ENCODE results near the gene KRT222. TPM values are rescaled to one million over a fixed set of nuclear protein-coding genes. Genes with fewer than 3 reads are reported as not detected.
A peak's percentile ranks its signal among the peaks of the same experiment; 100 is the strongest.

Gene KRT222
- total RNA-seq, 2 donors from 2014 or later, result 0.05 to 0.91 TPM

DNA sequence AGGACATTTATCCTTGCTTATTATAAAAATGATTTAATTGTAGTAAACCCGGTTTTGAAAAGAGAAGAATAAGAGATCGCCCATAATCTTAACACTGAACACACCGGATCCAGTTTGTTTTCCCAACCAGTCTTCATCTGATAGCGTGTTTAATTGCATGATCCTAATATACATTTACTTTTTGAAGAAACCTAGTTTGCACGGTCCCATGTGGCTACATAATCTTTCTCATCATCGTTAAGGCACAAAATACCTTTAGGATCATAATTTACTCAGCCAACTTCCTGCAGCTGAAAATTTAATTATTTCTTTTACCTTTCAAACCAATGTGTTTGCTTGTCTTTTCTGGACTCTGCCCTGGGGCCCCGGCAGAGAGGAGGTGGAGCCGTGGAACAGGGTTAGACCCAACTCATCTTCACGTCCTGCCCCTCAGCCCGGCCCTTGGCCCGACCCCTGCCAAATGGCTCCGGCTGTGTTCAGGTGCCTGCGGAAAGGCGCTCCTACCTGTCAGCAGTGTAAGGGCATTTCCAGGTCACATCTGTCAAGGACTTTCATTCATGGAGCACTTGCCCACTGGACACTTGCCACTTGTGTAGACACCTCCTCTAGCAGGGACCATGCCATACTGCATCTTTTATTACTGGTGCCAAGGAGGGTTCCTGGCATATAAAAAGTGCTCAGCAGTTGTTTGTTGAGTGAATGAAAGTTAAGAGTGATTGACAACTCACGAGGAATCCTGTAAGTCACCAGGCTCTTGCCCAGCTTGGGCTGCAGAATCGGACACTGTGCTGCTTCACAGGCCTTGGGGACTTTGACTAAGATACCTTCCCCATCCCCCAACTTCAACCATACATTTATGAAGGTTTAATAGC, 46.0 kb downstream of the KRT222 start:
- Histone ChIP-seq H3K4me3 (no peak overlapping the region), H3K27me3 (replicated peaks; ENCODE audit: insufficient read depth) (no peaks in the 10 kb centered on the region), H3K9me3 (no peaks in the 10 kb centered on the region), H3K4me1 (replicated peaks) (peaks cover 8% of the 10 kb centered on the region), H3K36me3 (no peaks in the 10 kb centered on the region), H3K27ac (no peak overlapping the region)
- WGBS, result 35% methylated on average over 16 of the region's 16 CpGs
- DNase-seq (ENCODE audit: low spot score), result no peak
- intact Hi-C loops (cut with DNase I), result loop anchor here (10.0 kb wide), 2 partner anchors 176 to 1046 kb away; partner anchors contain the start of gene KRT28
- no peak for TF ChIP-seq POLR2A (IDR thresholded peaks at IDR 0.05)
- TF ChIP-seq POLR2AphosphoS5 (IDR thresholded peaks at IDR 0.05), result no peak
- TF ChIP-seq, protein P1, sequence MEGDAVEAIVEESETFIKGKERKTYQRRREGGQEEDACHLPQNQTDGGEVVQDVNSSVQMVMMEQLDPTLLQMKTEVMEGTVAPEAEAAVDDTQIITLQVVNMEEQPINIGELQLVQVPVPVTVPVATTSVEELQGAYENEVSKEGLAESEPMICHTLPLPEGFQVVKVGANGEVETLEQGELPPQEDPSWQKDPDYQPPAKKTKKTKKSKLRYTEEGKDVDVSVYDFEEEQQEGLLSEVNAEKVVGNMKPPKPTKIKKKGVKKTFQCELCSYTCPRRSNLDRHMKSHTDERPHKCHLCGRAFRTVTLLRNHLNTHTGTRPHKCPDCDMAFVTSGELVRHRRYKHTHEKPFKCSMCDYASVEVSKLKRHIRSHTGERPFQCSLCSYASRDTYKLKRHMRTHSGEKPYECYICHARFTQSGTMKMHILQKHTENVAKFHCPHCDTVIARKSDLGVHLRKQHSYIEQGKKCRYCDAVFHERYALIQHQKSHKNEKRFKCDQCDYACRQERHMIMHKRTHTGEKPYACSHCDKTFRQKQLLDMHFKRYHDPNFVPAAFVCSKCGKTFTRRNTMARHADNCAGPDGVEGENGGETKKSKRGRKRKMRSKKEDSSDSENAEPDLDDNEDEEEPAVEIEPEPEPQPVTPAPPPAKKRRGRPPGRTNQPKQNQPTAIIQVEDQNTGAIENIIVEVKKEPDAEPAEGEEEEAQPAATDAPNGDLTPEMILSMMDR (IDR thresholded peaks at IDR 0.05), result no peak

DNA sequence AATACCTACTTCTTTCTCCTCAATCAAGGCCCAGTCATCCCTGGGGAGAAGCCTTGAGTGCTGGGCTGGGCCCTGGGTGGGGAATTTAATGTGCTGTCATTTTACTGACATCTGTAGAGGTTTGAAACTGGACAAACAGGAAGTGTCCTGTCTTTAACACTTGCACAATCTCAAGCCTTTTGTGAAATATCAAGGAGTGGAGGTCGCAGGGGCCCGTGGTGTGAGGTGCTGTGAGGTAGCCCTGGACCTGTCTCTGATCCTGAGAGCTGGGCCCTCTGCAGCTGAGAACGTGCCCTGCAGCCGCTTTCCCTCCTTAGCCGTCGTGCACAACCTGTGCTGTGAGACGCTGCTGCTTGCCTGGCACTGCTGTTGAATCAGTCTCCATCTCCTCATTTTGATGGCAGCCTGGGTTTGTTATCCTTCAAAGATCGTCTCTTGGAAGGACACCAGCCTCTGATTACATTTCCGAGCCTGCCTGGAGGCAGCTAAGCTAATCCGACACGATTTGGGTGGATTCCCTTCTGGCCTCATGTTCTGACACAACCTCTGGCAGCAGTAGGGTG, 47.2 kb downstream of the KRT222 start:
- Histone ChIP-seq H3K27me3 (replicated peaks; ENCODE audit: insufficient read depth) (no peaks in the 10 kb centered on the region), H3K9me3 (no peaks in the 10 kb centered on the region), H3K36me3 (no peaks in the 10 kb centered on the region), H3K4me1 (replicated peaks) (peaks cover 8% of the 10 kb centered on the region), H3K4me3 (no peak overlapping the region), H3K27ac (no peak overlapping the region)
- intact Hi-C loops (cut with DNase I), result loop anchor here (10.0 kb wide), 2 partner anchors 177 to 1047 kb away; partner anchors contain the start of gene KRT28
- no peak for TF ChIP-seq POLR2A (IDR thresholded peaks at IDR 0.05)
- TF ChIP-seq POLR2AphosphoS5 (IDR thresholded peaks at IDR 0.05), result peak; percentile 49
- DNase-seq (ENCODE audit: low spot score), result peak; percentile 58
- WGBS, result 11% methylated on average over 11 of the region's 11 CpGs

GRCh38 chr17:40616592-40616991, 48.4 kb downstream of the KRT222 start:
- Histone ChIP-seq H3K4me3 (no peak overlapping the region), H3K27me3 (replicated peaks; ENCODE audit: insufficient read depth) (no peaks in the 10 kb centered on the region), H3K9me3 (no peaks in the 10 kb centered on the region), H3K36me3 (no peaks in the 10 kb centered on the region), H3K27ac (no peak overlapping the region), H3K4me1 (replicated peaks) (peaks cover 8% of the 10 kb centered on the region)
- no peak for DNase-seq (ENCODE audit: low spot score)
- TF ChIP-seq POLR2AphosphoS5 (IDR thresholded peaks at IDR 0.05), result no peak
- TF ChIP-seq POLR2A (IDR thresholded peaks at IDR 0.05), result no peak
- TF ChIP-seq, protein P1 (IDR thresholded peaks at IDR 0.05), result no peak
- WGBS, result 76% methylated on average over 3 of the region's 3 CpGs
- intact Hi-C loops (cut with DNase I), result loop anchor here (10.0 kb wide), 2 partner anchors 178 to 1048 kb away; partner anchors contain the start of gene KRT28

DNA sequence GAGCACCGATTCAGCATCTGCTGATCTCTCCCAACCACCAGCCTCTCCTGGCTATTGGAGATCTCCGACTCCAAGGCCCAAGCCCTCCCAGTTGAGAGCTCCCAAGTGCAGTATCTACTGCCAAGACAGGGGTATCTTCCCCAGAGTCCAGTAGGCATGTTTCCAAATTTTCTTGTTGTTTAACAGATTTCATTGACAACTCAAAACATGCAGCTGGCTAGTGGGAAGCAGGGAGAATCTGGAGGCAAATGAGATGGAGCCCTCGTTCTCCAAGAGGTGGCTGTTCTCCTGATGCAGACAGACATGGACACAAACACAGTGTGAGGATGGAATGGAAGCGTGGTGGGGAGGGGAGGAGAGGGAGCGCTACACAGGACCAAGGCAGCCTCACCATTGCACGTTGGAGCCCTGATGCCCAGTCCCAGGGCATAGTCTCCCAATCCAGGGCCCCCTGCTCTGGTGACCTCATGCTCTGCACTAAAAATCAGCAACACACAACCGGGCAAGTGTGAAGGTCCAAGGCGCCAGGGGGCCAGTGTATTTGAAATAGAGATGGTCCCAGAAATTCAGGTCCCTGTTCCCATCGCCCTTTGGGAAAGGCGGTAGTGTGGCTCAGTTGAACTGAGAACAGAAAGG, 49.0 kb downstream of the KRT222 start:
- Histone ChIP-seq H3K27ac (no peak overlapping the region), H3K27me3 (replicated peaks; ENCODE audit: insufficient read depth) (no peaks in the 10 kb centered on the region)
- no peak for DNase-seq (ENCODE audit: low spot score)

More for the DNA sequence above, 49.0 kb downstream of the KRT222 start:
- Histone ChIP-seq H3K4me3 (no peak overlapping the region), H3K9me3 (no peaks in the 10 kb centered on the region), H3K36me3 (no peaks in the 10 kb centered on the region), H3K4me1 (replicated peaks) (peaks cover 8% of the 10 kb centered on the region)
- intact Hi-C loops (cut with DNase I), result loop anchor here (10.0 kb wide), 2 partner anchors 179 to 1049 kb away; partner anchors contain the start of gene KRT28
- WGBS, result 75% methylated on average over 10 of the region's 10 CpGs
- TF ChIP-seq, protein P1 (IDR thresholded peaks at IDR 0.05), result no peak
- no peak for TF ChIP-seq POLR2A (IDR thresholded peaks at IDR 0.05)
- TF ChIP-seq POLR2AphosphoS5 (IDR thresholded peaks at IDR 0.05), result no peak

Data from prostate gland (tissue), 2 donors.